ENCODE measurements around the gene NXPH1.

The NXPH1 gene

GRCh38 chr7:8783229-8783628 lies 349.8 kb downstream of the NXPH1 start:
- no peaks in the 10 kb centered on the region for H3K27me3 ChIP-seq
- H3K4me1 ChIP-seq (ENCODE audit: control insufficient read depth in 1 of 2, insufficient read depth in 1 of 2, low read depth in 1 of 2, low read length in 1 of 2): no peaks in the 10 kb centered on the region
- no peaks in the 10 kb centered on the region for H3K9me3 ChIP-seq
- H3K4me3 ChIP-seq (ENCODE audit: low read depth in 1 of 2, low read length in 1 of 2): no peak overlapping the region
- no peaks in the 10 kb centered on the region for H3K36me3 ChIP-seq
- TF ChIP-seq CTCF (IDR thresholded peaks at IDR 0.05): no peak
- H3K27ac ChIP-seq: no peak overlapping the region

GRCh38 chr7:8785081-8785480 lies 351.7 kb downstream of the NXPH1 start:
- no peaks in the 10 kb centered on the region for H3K9me3 ChIP-seq
- no peaks in the 10 kb centered on the region for H3K27me3 ChIP-seq
- no peaks in the 10 kb centered on the region for H3K36me3 ChIP-seq
- no peak overlapping the region for H3K4me3 ChIP-seq (ENCODE audit: low read depth in 1 of 2, low read length in 1 of 2)
- TF ChIP-seq CTCF (IDR thresholded peaks at IDR 0.05): no peak
- H3K27ac ChIP-seq: no peak overlapping the region
- H3K4me1 ChIP-seq (ENCODE audit: control insufficient read depth in 1 of 2, insufficient read depth in 1 of 2, low read depth in 1 of 2, low read length in 1 of 2): no peaks in the 10 kb centered on the region

- H3K4me3 ChIP-seq (ENCODE audit: low read depth in 1 of 2, low read length in 1 of 2): no peak overlapping the region
- H3K36me3 ChIP-seq: no peaks in the 10 kb centered on the region
- H3K27ac ChIP-seq: no peak overlapping the region
- no peaks in the 10 kb centered on the region for H3K4me1 ChIP-seq (ENCODE audit: control insufficient read depth in 1 of 2, insufficient read depth in 1 of 2, low read depth in 1 of 2, low read length in 1 of 2)
- no peak for TF ChIP-seq CTCF (IDR thresholded peaks at IDR 0.05)
- H3K9me3 ChIP-seq: peaks cover 5% of the 10 kb centered on the region
- H3K27me3 ChIP-seq: no peaks in the 10 kb centered on the region
Measured at GRCh38 chr7:8800986-8801385, 367.6 kb downstream of the NXPH1 start.

Measured in neutrophil (primary cell).